Breast epithelium (tissue), 4 donors: ENCODE measurements around the gene DAPK3. TPM values are rescaled to one million over a fixed set of nuclear protein-coding genes. Genes with fewer than 3 reads are reported as not detected.
"Not testable (repeated sequence)": the region's sequence is repeated elsewhere in the genome, so short reads cannot be mapped to it uniquely, and the experiment has no call there.

ENCODE experiments used
- DNase-seq, 2 donors: peaks; one replicate each; pipeline ENCODE4 v3.0.0-alpha.2; 2019; ENCODE audit warnings: low spot score in 2 of 2
- H3K27ac ChIP-seq, 2 donors: fragments of 200-600 bp; sonication (generic) in 1 of 2; one replicate each; pipeline ENCODE4 v1.5.1; 2016 to 2019; ENCODE audit warnings: mild to moderate bottlenecking in 1 of 2
- H3K27me3 ChIP-seq, 2 donors: fragments of 200-600 bp; sonication (generic) in 1 of 2; one replicate each; pipeline versions ENCODE4 v1.5.1 to v1.6.0; 2017 to 2019; ENCODE audit warnings: control low read depth in 1 of 2, mild to moderate bottlenecking in 1 of 2
- H3K36me3 ChIP-seq: fragments of 200-600 bp; one replicate; pipeline ENCODE4 v1.5.1; 2019
- H3K4me1 ChIP-seq, 2 donors: fragments of 200-600 bp; sonication (generic); one replicate each; pipeline ENCODE4 v1.5.1; 2016 to 2019; ENCODE audit warnings: control low read depth in 1 of 2
- H3K4me3 ChIP-seq, 3 donors: fragments of 200-600 bp; sonication (generic); 1 replicate in 2 of 3; 2 replicates in 1 of 3; pipeline ENCODE4 v1.5.1; 2016 to 2019; ENCODE audit warnings: mild to moderate bottlenecking in 3 of 3, moderate library complexity in 2 of 3
- H3K9me3 ChIP-seq, 2 donors: fragments of 200-600 bp; sonication (generic) in 1 of 2; one replicate each; pipeline ENCODE4 v1.5.1; 2016 to 2019; ENCODE audit warnings: control low read depth in 1 of 2
- POLR2A ChIP-seq: fragments of 450-650 bp; IDR thresholded peaks from one replicate; pipeline ENCODE4 v1.6.1; 2016; ENCODE audit warnings: antibody characterized with exemption, mild to moderate bottlenecking, moderate library complexity
- POLR2AphosphoS5 ChIP-seq, 3 donors: sonication (generic); formaldehyde crosslinking; IDR thresholded peaks; one replicate each; pipeline ENCODE4 v1.6.1; 2017; ENCODE audit warnings: antibody characterized with exemption in 3 of 3
- intact Hi-C: fragments of 100-400 bp; cut with DNase I; formaldehyde crosslinking; loops from one replicate; pipeline ENCODE4 v1.15.1; 2023; ENCODE audit warnings: low total_unique reads
- total RNA-seq, 3 donors: library from RNA; depleted of rRNA; stranded (reverse); fragments of >200 nt; gene quantifications; one replicate each; pipeline ENCODE4 v1.1.0, GENCODE V29; 2016
- TF ChIP-seq, protein P1 (sequence below), 3 donors: fragments of 450-650 bp; IDR thresholded peaks; one replicate each; pipeline ENCODE4 v1.5.1; 2016 to 2017; ENCODE audit warnings: antibody characterized with exemption in 3 of 3, mild to moderate bottlenecking in 3 of 3, moderate library complexity in 3 of 3

DAPK3 gene
- total RNA-seq, 3 donors from 2014 or later, result 60.3 to 68.6 (median 62.6) TPM

DNA sequence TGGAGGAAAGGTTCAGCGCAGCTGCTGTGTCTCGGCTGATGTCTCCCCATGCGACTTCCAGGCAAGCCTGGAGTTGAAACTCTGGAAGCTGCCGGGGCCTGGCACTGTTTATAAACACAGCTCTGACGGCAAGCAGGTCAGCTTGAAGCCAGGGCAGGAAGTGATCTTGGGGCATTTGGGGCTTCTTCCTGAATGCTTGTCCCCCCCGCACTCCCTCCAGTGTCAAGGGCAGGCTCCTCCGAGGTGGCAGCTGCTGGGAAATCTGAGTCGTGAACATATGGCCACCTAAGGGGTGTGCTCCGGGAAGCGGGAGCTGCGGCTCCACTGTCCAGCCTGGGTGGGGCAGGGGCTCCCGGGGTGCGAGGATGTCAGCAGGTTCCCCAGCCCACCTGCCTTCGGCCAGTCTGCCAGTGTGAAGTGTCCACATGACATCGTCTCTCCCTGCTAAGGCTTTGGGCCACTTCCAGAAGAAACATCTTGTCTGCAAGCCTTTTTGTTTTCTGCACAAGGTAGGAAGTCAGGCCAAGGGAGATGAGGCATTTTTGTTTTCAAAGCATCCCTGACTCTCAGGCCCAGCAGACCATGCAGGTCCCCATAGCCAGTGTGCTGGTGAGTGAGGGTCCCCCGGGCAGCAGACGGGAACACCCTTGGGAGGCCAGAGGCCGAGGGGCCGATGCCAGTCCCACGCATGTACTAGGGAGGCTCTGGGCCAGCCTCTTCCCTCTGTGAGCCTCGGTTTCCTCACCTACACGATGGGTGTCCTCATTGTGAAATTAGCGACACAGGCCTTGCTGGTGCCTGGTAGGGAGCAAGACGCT lies 39.3 kb upstream of the DAPK3 start:
- H3K9me3 ChIP-seq, result no peaks in the 10 kb centered on the region
- no peaks in the 10 kb centered on the region for H3K36me3 ChIP-seq
- intact Hi-C loops, result no loop called here
- TF ChIP-seq POLR2AphosphoS5 (IDR thresholded peaks at IDR 0.05) (no peak), POLR2A (no peak)
- TF ChIP-seq, protein P1, sequence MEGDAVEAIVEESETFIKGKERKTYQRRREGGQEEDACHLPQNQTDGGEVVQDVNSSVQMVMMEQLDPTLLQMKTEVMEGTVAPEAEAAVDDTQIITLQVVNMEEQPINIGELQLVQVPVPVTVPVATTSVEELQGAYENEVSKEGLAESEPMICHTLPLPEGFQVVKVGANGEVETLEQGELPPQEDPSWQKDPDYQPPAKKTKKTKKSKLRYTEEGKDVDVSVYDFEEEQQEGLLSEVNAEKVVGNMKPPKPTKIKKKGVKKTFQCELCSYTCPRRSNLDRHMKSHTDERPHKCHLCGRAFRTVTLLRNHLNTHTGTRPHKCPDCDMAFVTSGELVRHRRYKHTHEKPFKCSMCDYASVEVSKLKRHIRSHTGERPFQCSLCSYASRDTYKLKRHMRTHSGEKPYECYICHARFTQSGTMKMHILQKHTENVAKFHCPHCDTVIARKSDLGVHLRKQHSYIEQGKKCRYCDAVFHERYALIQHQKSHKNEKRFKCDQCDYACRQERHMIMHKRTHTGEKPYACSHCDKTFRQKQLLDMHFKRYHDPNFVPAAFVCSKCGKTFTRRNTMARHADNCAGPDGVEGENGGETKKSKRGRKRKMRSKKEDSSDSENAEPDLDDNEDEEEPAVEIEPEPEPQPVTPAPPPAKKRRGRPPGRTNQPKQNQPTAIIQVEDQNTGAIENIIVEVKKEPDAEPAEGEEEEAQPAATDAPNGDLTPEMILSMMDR (IDR thresholded peaks at IDR 0.05), result no peak
- no peak for DNase-seq
- H3K27ac ChIP-seq, result peak overlapping the region; percentile 16 to 36
- H3K4me3 ChIP-seq, result peak overlapping the region in 1 of 3 donors; percentile 1
- H3K4me1 ChIP-seq, result peaks cover 7 to 32% of the 10 kb centered on the region in 2 donors
- H3K27me3 ChIP-seq, result no peaks in the 10 kb centered on the region

DNA sequence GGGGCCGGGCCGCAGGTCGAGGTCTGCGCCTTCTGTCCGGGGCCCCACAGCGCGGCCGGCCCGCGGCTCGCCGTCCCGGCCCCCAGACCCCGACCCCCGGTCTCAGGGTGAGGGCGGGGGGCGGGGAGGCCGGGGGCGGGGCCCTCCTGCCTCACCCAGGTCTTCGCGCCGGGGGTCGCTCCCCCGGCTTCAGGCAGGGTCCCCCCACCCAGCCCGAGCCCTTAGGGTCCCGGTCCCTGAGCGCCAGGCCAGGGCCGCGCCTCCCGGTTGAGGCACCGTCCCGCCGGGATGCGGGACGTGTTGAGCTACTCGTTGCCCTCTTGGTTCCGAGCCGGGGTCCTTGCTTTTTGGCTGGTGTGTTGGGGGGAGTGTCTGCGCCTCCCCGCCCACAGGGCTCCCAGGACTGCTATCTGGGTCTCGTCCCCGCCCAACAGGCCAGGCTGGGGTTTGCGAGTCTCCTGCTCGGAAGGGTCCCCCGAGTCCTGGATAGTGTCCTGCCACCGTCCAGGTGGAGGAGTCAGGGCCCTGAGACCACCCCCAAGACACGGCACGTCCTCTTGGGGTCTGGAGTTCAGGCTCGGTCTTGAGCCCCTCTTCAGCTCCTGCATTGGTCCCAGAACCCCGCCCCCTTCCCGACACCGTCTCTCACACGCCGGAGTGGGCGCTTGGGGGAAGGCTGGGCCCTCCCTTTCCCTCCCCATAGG lies 37.1 kb upstream of the DAPK3 start:
- TF ChIP-seq POLR2A, result no peak
- TF ChIP-seq POLR2AphosphoS5 (IDR thresholded peaks at IDR 0.05), result no peak
- TF ChIP-seq, protein P1 (IDR thresholded peaks at IDR 0.05), result no peak
- Histone ChIP-seq H3K27ac (peak overlapping the region; percentile 90 to 93), H3K27me3 (no peaks in the 10 kb centered on the region), H3K9me3 (no peaks in the 10 kb centered on the region), H3K4me1 (peaks cover 4 to 22% of the 10 kb centered on the region in 2 donors), H3K4me3 (peak overlapping the region; percentile 97 to 98 (median 97)), H3K36me3 (no peaks in the 10 kb centered on the region)
- intact Hi-C loops, result no loop called here
- peak in 1 of 2 donors; percentile 30 for DNase-seq

DNA sequence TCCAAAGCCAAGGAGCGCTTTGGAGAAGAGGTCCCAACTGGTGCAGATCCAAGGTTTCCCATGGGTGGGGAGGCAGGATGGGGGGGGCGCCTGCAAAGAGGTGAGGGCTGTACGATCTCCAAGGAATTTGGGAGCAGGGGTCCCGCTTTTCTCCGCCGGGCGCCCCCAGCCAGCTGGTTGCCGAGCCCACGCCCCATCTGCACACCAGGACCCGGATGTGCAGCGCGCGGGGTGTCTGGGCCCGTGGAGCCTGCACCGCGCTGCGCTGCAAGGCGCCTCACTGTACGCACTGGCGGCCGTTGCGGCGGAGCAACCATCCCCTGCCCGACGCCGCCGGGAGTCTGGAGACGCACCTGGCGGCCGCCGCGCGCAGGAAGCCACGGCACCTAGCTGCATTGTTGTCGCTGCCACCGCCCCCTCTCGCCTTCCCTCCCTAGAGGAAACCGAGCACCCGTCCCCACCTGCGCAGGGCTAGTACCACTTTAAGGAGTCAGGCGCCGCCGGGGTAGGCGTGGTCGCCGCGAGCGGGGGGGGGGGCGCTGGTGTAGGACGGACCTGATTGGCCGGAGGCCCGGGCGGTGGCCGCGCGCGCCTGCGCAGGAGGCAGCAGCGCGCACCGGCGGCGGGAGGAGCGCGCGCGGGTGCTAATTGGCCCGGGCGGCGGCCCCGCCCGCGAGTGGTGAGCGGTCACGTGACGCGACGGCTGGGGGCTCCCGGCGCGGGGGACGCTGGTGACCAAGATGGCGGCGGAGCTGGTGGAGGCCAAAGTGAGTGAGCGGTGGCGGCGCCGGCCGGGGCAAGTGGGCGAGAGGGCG lies 36.3 kb upstream of the DAPK3 start, which contains the start of gene PIAS4:
Gene PIAS4, plus strand, starts transcription at position 716 of the 815 bp plus-strand sequence. Its CDS starts 25 bp downstream, at position 741.
- DNase-seq, result peak; percentile 95 to 96
- Histone ChIP-seq H3K4me1 (peaks cover 4 to 22% of the 10 kb centered on the region in 2 donors), H3K36me3 (no peaks in the 10 kb centered on the region), H3K9me3 (no peaks in the 10 kb centered on the region), H3K27ac (peak within 1 kb of the TSS; percentile 90 to 93), H3K4me3 (peak within 1 kb of the TSS; percentile 97 to 98 (median 97)), H3K27me3 (no peaks in the 10 kb centered on the region)
- intact Hi-C loops, result no loop called here
- TF ChIP-seq POLR2AphosphoS5 (IDR thresholded peaks at IDR 0.05) (peak; percentile 65 to 86 (median 74)), POLR2A (no peak)
- TF ChIP-seq, protein P1 (IDR thresholded peaks at IDR 0.05), result peak in 2 of 3 donors; percentile 11 to 29

DNA sequence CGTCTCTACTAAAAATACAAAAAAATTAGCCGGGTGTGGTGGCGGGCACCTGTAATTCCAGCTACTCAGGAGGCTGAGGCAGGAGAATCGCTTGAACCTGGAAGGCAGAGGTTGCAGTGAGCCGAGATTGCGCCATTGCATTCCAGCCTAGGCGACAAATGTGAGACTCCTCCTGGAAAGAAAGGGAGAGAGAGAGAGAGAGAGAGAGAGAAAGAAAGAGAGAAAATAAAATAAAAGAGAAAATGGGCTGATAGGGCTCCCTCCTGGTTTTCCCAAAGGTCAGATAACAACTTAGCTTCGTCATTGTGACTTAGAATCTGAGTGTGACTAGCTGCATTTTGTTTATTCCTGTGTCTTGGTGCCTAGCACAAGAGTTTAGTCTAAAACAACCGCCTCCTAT lies 34.5 kb upstream of the DAPK3 start:
- H3K9me3 ChIP-seq, H3K4me3 ChIP-seq, H3K27ac ChIP-seq, H3K27me3 ChIP-seq, H3K36me3 ChIP-seq, intact Hi-C loops, DNase-seq: not testable (repeated sequence)
- peaks cover 4 to 17% of the 10 kb centered on the region in 2 donors for H3K4me1 ChIP-seq

DNA sequence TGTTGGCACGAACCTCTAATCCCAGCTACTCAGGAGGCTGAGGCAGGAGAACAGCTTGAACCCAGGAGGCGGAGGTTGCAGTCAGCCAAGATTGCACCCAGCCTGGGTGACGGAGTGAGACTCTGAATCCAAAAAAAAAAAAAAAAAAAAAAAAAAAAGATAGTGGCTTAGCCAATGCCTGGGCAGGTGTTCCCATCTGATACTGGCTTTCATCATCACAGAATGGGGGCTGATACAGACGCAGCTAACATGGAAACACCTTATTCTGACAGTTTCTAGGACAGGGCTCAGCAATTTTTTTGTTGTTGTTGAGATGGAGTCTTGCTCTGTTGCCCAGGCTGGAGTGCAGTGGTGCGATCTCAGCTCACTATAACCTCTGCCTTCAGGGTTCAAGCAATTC lies 29.9 kb upstream of the DAPK3 start:
- H3K27ac ChIP-seq, H3K27me3 ChIP-seq, H3K4me1 ChIP-seq, DNase-seq, H3K4me3 ChIP-seq, intact Hi-C loops, H3K36me3 ChIP-seq, H3K9me3 ChIP-seq: not testable (repeated sequence)

DNA sequence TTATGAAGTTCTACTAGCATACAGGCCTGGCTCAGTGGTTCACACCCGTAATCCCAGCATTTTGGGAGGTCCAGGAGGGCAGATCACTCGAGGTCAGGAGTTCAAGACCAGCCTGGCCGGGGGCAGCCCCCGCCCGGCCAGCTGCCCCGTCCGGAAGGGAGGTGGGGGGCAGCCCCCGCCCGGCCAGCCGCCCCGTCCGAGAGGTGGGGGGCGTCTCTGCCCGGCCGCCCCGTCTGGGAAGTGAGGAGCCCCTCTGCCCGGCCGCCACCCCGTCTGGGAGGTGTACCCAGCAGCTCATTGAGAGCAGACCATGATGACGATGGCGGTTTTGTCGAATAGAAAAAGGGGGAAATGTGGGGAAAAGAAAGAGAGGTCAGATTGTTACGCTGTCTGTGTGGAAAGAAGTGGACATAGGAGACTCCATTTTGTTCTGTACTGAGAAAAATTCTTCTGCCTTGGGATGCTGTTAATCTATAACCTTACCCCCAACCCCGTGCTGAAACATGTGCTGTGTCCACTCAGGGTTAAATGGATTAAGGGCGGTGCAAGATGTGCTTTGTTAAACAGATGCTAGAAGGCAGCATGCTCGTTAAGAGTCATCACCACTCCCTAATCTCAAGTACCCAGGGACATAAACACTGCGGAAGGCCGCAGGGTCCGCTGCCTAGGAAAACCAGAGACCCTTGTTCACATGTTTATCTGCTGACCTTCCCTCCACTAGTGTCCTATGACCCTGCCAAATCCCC lies 27.9 kb upstream of the DAPK3 start:
- H3K4me1 ChIP-seq, H3K27me3 ChIP-seq, H3K36me3 ChIP-seq, DNase-seq, intact Hi-C loops, H3K27ac ChIP-seq, H3K4me3 ChIP-seq, H3K9me3 ChIP-seq: not testable (repeated sequence)
